ENCODE data around the gene JAG1. TPM values are rescaled to one million over a fixed set of nuclear protein-coding genes. Genes with fewer than 3 reads are reported as not detected.

The JAG1 gene
- total RNA-seq, 1 donor from 2014 or later, result 20.0 TPM

- no peak for FAIRE-seq
- no peak for DNase-seq (ENCODE audit: low spot score in 2 of 2)
Measured at GRCh38 chr20:10670501-10671220, 3.1 kb downstream of the JAG1 start.

DNA sequence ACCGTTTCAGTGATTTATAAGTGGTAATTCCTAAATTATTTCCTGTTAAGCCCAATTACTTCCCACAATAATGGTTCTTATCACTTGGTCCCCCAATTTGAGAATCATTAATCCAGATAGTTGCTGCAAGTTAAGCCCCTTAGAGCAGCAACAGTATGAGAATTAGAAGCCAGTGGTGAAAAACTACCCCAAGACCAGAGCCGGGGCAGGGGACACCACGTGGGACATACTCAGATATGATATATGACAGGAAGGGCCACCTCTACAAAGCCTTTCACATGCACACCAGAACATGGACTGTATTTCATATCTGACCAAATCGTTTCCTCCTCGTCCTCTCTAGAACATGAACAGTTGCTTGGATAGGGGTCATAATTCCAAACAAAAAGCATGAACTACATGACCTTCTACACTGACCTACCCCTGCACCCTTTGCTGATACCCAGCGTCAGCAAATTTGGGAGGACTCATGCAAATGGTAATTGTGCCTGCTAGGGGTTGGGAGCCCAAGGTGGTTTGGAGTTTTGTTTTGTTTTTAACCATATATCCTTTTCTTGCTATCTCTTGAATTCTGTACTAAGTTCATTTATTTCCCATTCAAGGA, 3.9 kb downstream of the JAG1 start:
- FAIRE-seq (no peak), DNase-seq (ENCODE audit: low spot score in 2 of 2) (no peak)

DNA sequence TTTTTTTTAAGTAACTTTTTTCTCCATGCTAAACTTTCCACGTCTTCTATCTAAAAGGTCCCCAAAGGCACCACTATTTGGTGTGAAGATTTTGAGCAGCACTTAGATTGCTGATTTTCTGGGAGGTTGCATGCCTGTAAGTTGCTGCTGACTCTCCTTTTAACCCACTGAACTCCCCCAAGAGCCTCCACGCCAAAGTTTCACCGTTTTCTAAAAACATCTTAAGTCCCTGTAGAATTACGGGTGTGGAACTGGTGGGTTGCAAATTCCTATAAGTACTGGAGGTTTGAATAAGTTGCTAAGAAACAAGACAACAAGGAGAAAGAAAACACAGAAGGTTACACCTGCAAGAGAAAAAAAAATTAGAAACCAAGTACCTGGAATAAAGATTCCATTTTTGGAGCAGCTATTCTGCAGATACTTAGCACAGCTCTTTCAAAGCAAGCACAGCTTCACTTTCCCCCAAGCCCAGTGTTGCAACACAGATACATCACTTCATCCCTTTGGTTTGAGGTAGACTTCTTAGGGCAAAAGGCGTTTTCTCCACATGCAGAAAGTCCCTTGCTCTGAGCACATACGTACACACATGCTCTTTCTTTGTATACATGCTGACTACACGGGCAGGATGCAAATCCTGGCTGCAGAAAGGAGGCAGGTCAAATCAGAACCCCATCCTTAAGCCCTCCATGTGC, 5.0 kb downstream of the JAG1 start:
- FAIRE-seq (no peak), DNase-seq (ENCODE audit: low spot score in 2 of 2) (no peak)

- FAIRE-seq (no peak), DNase-seq (ENCODE audit: low spot score in 2 of 2) (no peak)
Measured at GRCh38 chr20:10667560-10668167, 6.1 kb downstream of the JAG1 start.

DNA sequence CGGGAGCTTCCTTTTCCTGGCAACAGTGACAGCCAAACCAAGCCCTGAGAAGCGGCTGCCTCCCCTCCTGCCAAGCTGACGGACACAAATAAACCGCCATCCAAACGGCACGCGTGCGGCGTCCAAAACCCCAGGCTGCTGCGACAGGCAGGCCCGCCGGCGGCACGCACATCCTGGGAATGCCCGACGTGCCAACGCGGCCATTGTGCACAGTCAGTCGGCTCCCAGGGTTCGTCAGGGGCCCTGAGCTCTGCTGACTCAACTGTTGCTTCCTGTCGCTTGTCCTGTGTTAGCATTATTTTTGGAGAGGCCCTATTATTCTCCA, 6.8 kb downstream of the JAG1 start:
- FAIRE-seq (no peak), DNase-seq (ENCODE audit: low spot score in 2 of 2) (no peak)

DNA sequence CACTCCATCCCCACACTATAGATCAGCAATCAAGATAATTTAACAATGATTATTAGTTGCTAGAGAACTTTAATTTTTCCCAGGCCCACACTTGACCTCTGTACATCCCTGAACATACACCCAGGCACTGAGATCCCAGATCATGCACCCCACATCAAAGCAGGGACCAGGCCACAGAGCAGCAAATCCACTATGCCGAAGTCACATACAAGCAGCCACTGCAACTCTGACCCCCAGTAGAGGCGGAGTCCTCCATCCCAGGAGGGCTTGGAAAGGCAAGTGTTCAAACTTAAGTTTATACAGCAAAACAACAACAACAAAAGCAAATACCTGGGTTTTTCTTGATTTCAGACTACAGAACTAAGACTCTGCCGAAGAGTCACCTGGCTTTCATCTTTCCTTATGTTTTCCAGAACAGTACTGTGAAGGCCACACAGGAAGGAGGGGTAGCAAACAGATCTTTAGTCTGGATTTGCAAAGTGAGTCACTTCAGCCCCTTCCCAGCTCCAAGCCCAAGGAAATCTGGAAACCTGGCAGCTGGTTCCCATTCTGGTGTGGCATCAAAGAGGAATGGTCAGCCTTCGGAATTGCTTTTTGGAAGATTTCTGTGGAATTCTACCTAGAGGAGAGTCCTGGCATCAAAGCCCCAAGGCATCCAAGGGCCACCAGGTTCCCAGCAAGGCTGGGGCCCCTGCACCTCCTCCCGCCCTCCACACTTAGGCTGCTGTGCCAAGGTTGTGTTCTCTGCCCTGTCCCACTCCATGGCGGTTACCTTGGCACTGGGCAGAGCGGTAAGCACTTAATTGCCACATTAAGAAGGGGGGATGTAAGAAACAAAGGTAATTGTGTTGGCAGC, 7.3 kb downstream of the JAG1 start:
- no peak for FAIRE-seq

GRCh38 chr20:10665791-10666190, 8.0 kb downstream of the JAG1 start:
- DNase-seq (ENCODE audit: low spot score in 2 of 2) (no peak), FAIRE-seq (no peak)

More for the DNA sequence above, 7.3 kb downstream of the JAG1 start:
- no peak for DNase-seq (ENCODE audit: low spot score in 2 of 2)

DNA sequence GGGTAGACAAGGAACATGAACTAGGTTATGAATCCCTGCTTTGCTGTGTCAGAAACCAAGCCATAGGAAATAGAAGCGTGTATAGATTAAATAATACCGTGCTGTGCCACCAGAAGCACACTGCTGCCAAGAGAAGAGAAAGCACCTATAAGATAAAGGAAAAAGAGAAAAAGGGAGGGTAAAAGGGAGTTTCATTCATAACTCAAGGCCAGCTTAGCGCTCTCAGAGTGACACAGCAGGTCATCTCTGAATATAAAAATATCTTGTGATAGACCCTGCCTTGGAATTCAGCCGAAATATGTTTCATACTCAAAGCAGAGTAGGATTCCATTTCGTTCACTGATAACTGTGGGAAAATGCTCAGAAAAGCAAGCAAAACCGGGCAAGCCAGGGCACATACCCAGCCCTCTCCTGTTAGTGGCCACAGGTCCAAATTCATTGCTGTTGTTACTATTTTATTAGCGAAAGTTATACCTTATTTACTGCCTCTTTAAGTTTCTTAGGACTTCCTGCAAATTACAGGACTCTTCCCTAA, 8.7 kb downstream of the JAG1 start:
- DNase-seq (ENCODE audit: low spot score in 2 of 2) (no peak), FAIRE-seq (no peak)

DNA sequence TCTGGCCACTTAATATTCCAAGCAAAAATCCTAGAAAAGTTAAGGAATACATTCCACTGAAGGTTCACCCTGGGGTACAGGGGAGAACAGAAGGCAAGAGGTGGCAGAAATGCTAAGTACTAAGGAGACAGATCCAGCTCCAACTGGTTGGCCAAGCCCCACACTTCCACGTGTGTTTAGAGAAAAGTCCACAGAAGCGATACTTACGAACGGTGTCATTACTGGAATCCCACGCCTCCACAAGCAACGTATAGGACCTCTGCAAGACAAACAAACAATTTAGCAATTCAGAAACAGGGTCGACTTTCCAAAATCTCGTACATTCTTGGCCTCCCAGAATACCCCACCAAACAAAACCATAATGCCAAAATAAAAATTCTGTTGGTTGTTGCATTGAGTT, 10.0 kb downstream of the JAG1 start:
- FAIRE-seq, result no peak
- DNase-seq (ENCODE audit: low spot score in 2 of 2), result no peak

- no peak for FAIRE-seq
- no peak for DNase-seq (ENCODE audit: low spot score in 2 of 2)
Measured at GRCh38 chr20:10662661-10663458, 10.9 kb downstream of the JAG1 start.

DNA sequence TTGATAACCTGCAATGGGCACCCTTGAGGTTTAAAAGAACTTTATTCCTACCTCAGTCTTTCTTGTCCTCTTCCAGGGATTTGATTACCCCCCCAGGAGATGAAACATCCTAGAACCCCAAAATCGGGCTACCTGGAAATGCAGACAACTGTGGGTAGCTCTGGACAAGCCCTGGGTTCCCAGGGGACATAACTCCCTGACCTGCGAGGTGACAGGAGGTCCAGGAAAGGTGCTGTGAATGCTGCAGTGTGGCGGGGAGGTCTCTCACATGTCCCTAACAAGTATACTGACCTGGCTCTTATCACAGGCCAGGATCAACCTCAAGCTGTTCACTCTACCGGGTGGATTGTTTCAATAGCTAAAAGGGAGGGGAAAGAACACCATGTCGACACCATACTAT, 11.6 kb downstream of the JAG1 start:
- FAIRE-seq (no peak), DNase-seq (ENCODE audit: low spot score in 2 of 2) (no peak)

DNA sequence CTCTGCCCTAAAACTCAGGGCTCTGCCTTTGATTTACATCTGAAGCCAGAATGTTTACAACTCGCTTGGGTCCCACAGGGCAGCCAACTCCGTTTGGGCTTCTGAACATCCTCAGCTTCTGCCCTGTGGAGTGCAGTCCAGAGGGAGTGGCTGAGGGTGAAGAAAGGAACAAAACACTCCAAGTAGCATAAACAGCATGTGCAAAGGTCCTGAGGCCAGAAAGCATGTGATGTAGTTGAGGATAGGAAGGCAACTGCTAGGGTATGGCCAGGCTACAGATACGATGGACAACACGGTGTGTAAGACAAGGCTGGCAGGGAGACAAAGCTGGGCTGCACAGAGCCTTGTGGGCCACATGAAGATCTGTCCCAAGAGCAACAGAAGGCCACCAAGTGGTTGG, 12.5 kb downstream of the JAG1 start:
- FAIRE-seq (no peak), DNase-seq (ENCODE audit: low spot score in 2 of 2) (no peak)

GRCh38 chr20:10660661-10661060, 13.1 kb downstream of the JAG1 start:
- no peak for FAIRE-seq
- DNase-seq (ENCODE audit: low spot score in 2 of 2), result no peak

GRCh38 chr20:10659651-10660601, 13.9 kb downstream of the JAG1 start:
- no peak for DNase-seq (ENCODE audit: low spot score in 2 of 2)
- FAIRE-seq, result no peak

DNA sequence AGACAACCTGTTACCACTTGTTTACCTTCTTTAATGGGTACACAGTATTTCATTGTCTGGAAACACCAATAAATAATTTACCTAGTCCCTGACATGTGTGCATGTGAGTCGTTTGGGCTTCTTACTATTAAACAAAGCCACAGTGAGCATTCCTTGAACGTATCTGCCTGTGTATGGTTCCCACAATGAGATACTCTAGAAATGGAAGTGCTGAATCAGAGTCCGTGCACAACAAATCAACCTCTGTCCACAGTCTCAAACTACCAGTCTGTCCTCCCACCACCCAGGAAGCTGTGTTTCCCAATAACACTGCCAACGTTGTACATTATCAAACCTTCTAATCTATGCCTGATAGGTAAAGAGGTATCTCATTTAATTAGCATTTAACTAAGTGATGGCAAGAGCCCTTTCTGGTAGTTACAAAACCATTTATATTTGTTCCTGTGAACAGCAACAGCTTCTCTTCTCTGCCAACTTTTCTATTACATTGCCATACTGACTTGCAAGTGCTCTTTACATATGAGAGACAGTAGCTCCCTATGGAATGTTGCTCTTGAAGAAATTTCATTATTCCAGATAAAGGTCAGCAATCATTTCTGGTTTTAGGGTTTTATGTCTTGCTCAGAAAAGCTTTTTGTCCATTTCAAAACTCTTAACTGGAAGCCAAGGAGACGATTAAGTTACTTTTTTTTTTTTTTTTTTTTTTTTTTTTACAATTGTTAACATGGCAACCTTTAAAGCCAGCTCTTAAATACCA, 14.7 kb downstream of the JAG1 start:
- no peak for DNase-seq (ENCODE audit: low spot score in 2 of 2)
- no peak for FAIRE-seq

DNA sequence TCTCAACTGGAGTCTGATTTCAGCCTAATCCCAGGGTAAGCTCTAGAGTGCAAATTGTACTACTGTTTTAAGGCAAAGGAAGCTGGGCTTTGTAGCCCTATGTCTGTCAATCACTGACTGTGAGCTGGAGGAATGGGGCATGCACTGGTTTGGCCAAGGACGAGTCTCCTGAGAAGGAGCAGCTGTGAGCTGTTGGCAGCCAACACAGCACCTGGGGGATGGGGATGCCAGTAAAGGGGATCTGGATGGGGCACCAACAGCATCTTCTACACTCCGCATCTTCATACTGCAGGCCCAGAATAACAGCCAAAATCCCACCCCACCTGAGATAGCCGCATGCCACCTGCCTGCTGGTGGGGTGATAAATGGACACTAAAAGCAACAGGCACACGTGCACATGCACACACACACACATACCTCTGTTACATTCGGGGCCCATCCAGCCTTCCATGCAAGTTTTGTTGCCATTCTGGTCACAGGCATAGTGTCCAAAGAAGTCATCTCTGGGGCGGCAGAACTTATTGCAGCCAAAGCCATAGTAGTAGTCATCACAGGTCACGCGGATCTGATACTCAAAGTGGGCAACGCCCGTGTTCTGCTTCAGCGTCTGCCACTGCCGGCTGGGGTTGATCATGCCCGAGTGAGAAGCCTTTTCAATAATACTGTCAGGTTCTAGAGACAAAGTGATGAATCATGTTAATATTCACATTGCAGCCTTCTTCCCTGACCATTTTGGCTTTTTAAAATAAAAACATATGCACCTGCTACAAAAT, 15.6 kb downstream of the JAG1 start:
- no peak for DNase-seq (ENCODE audit: low spot score in 2 of 2)
- no peak for FAIRE-seq

GRCh38 chr20:10657453-10657852, 16.3 kb downstream of the JAG1 start:
- DNase-seq (ENCODE audit: low spot score in 2 of 2) (no peak), FAIRE-seq (no peak)

Measured in frontal cortex (tissue), 4 donors.